ENCODE results near the gene CA12. TPM values are rescaled to one million over a fixed set of nuclear protein-coding genes. Genes with fewer than 3 reads are reported as not detected.
A peak's percentile ranks its signal among the peaks of the same experiment; 100 is the strongest.

The CA12 gene
- total and polyA plus RNA-seq, 9 of the 15 experiments (the other 6 are each of a cell fraction or from before 2014, with no cell fraction given): 0.01 to 0.78 (median 0.15) TPM; not detected in 1

DNA sequence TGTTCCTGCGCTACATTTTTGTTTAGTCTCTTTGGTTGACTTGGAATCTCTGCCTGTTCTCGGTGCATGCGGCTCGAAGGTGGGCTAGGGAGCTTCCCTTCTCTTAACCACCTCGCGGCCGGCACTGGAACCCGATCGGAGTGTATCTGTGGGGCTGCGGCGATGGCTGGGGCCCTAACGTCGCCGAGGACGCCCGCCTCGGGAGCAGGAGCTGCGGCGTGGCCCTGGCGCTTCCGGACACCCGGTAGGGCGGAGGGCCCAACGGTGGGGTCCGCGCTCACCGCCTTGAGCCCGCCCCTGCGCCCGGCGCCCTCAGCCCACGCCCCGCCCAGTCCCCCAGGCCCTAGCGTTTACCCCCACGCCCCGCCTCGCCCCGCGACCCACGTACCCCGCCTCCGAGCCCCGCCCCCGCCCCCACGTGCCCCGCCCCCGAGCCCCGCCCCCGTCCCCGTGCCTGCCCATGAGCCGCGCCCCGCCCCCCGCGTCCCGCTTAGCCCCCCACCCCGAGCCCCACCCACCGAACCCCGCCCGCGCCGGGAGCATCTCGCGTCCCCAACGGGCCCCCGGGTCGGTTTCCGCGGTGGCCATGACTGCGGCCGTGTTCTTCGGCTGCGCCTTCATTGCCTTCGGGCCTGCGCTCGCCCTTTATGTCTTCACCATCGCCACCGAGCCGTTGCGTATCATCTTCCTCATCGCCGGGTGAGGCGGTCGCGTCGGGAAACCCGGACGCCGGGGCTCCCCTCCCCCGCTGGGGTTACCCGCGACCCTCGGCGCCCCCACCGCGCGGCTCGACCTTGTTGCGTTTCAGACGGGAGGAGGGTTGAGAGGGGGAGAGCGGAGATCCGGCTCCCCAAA, 104.4 kb downstream of the CA12 start, which contains the start of gene APH1B (continued):
- TF ChIP-seq KLF10 (CRISPR knock-in tag; IDR thresholded peaks at IDR 0.05): no peak
- peak; percentile 41; the same call in 1 of the 2 replicates for TF ChIP-seq SAFB (IDR thresholded peaks at IDR 0.05; ENCODE audit: borderline replicate concordance, low read depth, low read length)
- TF ChIP-seq WHSC1 (IDR thresholded peaks at IDR 0.05; ENCODE audit: low read length): no peak
- no peak for TF ChIP-seq HOXB6 (CRISPR knock-in tag; IDR thresholded peaks at IDR 0.05; ENCODE audit: borderline replicate concordance)
- TF ChIP-seq RCOR1 (IDR thresholded peaks at IDR 0.05; ENCODE audit: borderline replicate concordance in 1 of 2, low read depth in 2 of 2, low read length in 2 of 2): no peak
- TF ChIP-seq, protein P1, sequence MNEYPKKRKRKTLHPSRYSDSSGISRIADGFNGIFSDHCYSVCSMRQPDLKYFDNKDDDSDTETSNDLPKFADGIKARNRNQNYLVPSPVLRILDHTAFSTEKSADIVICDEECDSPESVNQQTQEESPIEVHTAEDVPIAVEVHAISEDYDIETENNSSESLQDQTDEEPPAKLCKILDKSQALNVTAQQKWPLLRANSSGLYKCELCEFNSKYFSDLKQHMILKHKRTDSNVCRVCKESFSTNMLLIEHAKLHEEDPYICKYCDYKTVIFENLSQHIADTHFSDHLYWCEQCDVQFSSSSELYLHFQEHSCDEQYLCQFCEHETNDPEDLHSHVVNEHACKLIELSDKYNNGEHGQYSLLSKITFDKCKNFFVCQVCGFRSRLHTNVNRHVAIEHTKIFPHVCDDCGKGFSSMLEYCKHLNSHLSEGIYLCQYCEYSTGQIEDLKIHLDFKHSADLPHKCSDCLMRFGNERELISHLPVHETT (CRISPR knock-in tag; conservative IDR thresholded peaks at IDR 0.05 in 1 of 2, IDR thresholded peaks at IDR 0.05 in 1 of 2): peak in 1 of 2 experiments; percentile 43; a peak in 2 of 4 replicates
- no peak for TF ChIP-seq ZBED1 (IDR thresholded peaks at IDR 0.05)
- 0 out of 2 replicates have a peak, but pooled peaks have one; percentile 8 for TF ChIP-seq ARID1B (IDR thresholded peaks at IDR 0.05)
- TF ChIP-seq, protein P2, sequence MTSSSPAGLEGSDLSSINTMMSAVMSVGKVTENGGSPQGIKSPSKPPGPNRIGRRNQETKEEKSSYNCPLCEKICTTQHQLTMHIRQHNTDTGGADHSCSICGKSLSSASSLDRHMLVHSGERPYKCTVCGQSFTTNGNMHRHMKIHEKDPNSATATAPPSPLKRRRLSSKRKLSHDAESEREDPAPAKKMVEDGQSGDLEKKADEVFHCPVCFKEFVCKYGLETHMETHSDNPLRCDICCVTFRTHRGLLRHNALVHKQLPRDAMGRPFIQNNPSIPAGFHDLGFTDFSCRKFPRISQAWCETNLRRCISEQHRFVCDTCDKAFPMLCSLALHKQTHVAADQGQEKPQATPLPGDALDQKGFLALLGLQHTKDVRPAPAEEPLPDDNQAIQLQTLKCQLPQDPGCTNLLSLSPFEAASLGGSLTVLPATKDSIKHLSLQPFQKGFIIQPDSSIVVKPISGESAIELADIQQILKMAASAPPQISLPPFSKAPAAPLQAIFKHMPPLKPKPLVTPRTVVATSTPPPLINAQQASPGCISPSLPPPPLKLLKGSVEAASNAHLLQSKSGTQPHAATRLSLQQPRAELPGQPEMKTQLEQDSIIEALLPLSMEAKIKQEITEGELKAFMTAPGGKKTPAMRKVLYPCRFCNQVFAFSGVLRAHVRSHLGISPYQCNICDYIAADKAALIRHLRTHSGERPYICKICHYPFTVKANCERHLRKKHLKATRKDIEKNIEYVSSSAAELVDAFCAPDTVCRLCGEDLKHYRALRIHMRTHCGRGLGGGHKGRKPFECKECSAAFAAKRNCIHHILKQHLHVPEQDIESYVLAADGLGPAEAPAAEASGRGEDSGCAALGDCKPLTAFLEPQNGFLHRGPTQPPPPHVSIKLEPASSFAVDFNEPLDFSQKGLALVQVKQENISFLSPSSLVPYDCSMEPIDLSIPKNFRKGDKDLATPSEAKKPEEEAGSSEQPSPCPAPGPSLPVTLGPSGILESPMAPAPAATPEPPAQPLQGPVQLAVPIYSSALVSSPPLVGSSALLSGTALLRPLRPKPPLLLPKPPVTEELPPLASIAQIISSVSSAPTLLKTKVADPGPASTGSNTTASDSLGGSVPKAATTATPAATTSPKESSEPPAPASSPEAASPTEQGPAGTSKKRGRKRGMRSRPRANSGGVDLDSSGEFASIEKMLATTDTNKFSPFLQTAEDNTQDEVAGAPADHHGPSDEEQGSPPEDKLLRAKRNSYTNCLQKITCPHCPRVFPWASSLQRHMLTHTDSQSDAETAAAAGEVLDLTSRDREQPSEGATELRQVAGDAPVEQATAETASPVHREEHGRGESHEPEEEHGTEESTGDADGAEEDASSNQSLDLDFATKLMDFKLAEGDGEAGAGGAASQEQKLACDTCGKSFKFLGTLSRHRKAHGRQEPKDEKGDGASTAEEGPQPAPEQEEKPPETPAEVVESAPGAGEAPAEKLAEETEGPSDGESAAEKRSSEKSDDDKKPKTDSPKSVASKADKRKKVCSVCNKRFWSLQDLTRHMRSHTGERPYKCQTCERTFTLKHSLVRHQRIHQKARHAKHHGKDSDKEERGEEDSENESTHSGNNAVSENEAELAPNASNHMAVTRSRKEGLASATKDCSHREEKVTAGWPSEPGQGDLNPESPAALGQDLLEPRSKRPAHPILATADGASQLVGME (CRISPR knock-in tag; IDR thresholded peaks at IDR 0.05): no peak
- no peak for TF ChIP-seq ZFP30 (CRISPR knock-in tag; IDR thresholded peaks at IDR 0.05; ENCODE audit: borderline replicate concordance)
- TF ChIP-seq NR3C1 (CRISPR knock-in tag; IDR thresholded peaks at IDR 0.05): no peak
- peak; percentile 20; the same call in 1 of the 2 replicates for TF ChIP-seq MECOM (CRISPR knock-in tag; IDR thresholded peaks at IDR 0.05)
- no peak for TF ChIP-seq RUNX1 (IDR thresholded peaks at IDR 0.05; ENCODE audit: low read depth)
- TF ChIP-seq, protein P3, sequence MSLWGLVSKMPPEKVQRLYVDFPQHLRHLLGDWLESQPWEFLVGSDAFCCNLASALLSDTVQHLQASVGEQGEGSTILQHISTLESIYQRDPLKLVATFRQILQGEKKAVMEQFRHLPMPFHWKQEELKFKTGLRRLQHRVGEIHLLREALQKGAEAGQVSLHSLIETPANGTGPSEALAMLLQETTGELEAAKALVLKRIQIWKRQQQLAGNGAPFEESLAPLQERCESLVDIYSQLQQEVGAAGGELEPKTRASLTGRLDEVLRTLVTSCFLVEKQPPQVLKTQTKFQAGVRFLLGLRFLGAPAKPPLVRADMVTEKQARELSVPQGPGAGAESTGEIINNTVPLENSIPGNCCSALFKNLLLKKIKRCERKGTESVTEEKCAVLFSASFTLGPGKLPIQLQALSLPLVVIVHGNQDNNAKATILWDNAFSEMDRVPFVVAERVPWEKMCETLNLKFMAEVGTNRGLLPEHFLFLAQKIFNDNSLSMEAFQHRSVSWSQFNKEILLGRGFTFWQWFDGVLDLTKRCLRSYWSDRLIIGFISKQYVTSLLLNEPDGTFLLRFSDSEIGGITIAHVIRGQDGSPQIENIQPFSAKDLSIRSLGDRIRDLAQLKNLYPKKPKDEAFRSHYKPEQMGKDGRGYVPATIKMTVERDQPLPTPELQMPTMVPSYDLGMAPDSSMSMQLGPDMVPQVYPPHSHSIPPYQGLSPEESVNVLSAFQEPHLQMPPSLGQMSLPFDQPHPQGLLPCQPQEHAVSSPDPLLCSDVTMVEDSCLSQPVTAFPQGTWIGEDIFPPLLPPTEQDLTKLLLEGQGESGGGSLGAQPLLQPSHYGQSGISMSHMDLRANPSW (CRISPR knock-in tag; IDR thresholded peaks at IDR 0.05): no peak
